ENCODE measurements around the gene THSD4.
"Not testable (repeated sequence)": the region's sequence is repeated elsewhere in the genome, so short reads cannot be mapped to it uniquely, and the experiment has no call there.

Gene THSD4

DNA sequence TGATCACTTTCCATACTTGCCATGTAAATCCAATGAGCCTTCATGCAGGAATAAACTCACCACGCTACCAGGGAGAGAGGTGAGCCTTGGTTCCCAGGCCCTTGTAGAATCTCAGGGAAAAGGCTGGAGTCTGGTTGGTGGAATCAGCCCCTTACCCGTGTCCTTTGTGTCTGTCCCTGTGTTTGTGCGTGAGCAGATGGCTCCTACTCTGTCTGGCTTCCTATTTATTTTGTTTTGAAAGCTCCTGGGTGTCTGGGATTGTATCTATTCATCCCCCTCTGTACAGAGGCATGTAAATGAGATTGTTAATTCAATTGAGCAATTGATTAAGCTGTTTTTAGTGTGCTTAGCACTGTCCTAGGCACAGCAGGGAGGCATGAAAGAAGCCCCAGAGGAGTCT, 278.1 kb downstream of the THSD4 start:
- no peak for DNase-seq

DNA sequence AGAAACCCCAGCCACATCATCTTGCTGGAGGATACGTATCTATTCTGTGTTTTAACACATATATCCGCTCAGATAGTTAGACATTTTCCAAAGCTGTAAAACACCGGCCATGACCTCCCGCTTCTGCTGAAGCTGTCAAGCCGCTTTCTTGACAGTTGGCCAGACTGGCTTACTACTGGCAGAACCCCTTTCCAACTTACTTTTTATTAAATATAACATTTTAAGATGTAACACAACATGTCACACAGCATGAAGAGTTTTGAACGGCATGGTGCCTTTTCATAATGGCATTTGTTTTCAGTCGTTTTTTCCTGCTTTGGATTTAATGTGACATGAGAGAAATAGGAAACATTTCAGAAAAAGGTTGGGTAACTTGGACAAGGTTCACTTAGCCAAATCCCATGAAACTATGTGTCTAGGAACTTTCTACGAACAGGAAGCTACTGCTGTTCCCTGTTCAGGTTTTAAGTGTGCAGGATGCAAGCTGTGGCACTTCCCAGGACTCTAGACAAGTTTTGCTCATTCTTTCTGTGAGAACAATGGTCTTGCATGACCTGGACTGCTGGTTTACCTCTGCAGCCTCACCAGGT, 281.4 kb downstream of the THSD4 start:
- DNase-seq = no peak

DNA sequence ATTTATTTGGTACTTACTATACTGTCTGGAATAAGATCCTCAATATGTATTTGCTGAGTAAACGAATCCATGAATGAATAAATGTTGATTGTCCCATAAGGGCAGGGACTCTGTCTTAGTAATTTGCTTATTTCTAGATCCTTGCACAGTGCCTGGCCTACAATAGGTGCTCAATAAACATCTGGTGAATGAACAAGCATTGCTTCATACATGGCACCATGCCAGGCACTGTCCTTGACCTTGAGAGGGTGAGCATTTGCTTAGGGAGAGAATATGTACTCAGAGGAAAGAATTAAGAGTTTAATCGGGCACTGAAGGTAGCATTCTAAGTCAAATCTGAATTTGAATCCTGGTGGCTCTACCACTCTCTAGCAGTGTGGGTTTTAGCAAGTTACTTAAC, 282.1 kb downstream of the THSD4 start:
- no peak for DNase-seq

DNA sequence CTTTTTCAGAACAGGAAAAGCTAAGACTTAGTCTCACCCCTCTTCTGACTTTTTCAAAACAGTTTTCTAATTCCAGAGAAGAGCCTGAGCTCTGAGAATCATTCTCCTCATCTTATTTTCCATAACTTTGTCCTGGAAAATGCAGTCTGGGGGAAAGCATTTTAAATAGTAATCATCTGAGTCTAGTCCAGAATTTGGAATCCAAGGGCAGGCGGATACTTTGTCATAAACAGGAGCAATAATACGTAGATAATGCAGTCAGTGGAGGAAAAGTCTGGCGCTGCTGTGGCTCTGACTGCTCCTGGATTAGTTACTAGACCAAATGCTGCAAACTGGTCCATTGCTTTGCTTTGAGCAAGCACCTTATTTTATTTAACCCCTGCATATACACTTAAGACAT, 285.0 kb downstream of the THSD4 start:
- no peak for DNase-seq

DNA sequence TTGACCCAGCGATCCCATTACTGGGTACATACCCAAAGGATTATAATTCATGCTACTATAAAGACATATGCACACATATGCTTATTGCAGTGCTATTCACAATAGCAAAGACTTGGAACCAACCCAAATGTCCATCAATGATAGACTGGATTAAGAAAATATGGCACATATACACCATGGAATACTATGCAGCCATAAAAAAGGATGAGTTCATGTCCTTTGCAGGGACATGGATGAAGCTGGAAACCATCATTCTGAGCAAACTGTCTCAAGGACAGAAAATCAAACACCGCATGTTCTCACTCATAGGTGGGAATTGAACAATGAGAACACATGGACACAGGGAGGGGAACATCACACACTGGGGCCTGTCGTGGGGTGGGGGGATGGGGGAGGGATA, 286.5 kb downstream of the THSD4 start:
- not testable (repeated sequence) for DNase-seq

DNA sequence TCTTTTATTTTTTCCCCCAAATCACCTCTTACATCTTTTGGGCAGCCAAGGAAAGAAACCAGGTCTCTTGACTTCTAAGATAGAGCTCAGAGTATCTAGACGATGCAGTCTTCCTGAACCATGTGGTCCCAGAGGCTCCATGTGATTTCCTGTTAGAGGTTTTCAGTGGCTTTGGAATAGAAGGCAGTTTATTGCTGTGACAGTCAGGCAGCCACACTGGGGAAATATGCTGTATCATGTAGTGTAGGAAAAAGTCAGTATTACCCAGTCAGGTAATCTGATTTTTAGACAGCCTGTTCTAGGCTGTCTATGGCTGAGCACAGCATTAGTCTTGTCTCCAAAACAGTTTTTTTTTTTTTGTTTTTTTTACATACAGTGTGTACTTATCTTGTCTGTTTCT, 294.3 kb downstream of the THSD4 start:
- no peak for DNase-seq

DNA sequence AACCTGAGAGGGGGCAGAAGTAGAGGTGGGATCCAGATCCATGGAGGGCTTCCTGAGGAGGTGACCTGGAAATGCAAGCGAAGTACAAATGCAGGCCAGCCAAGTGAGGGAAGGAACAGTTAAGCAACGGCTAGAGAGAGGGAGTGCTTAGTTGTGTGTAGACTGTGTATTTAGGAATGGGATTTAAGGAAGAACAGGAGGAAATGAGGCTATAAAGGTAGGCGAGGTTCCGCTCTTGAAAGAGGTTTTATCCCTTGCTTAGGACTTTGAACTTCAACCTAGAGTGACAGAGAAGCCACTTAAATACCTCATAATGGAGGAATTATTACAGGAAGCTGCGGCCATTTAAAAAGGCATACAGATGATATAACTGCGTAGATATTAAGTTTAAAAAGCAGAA, 295.1 kb downstream of the THSD4 start:
- DNase-seq = no peak

DNA sequence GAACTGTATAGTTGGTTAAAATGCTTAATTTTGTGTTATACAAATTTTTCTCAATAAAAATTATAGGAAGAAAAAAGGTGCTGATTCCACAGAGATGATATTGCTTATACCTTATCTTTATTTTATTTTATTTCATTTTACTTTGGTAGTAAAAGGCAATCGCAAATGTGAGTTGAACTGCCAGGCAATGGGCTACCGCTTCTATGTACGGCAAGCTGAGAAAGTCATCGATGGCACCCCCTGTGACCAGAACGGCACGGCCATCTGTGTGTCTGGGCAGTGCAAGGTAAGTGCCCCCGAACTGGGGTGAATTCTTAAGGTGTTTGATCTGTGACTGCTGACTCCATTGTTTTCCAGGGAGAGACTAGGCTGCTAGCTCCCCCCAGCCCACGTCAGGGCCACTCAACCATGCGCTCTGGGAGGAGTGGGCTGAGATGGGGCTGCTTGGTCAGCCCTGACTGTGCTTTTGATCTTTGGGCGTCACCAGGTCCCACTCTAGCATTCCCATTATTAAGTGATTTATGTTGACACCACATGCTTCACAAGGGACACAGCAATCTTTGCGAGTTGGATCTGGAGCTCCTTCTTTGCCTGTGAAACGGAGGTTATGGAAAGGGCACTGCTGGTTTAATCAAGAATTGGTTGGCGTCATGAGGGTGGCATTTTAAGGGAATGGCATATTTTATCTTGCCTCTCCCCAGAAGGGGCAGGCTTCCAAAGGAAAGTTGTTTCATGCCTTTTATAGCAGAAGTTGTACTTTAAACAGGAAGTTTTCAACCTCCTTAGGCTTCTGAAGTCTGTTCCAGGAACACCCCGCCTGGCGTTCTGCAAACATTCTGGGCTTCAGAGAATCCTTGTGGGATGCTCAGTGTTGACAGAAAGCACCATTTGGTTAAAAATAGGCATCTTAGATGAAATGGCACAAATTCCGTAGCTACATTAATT, 296.5 kb downstream of the THSD4 start:
- no peak for DNase-seq

DNA sequence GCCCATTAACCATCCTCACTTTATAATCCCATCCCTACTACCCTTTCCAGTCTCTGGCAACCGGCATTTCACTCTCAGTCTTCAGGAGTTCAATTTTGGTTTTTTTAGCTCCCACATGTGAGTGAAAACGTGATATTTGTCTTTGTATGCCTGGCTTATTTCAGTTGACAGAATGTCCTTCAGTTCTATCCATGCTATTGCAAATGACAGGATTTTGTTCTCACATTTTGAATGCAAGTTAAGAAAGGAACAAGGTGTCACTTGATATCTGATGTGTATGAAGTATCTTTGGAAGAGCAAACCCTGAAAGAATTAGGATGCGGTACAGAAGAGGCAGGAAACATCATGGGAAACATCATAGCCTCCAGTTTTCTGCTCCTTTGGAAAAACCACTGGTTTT, 298.1 kb downstream of the THSD4 start:
- no peak for DNase-seq

DNA sequence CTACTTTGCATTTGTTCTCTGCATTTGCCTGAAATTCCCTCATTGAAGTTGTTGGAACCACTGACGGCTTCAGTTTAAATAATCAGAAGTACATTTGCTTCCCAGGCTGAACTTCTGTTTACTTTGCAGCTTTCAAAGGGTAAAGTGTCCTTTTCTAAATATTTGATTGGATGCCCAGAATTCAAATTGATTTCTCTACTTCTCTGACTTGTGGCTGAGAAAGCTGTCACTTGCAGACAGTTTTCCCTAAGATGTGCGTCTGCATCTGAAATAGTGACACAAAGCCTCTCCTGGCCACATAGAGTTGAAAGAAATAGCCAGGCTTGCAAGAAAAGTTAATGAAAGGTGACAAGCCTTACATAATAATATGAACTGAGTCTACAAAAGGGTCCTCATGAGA, 299.6 kb downstream of the THSD4 start:
- no peak for DNase-seq

DNA sequence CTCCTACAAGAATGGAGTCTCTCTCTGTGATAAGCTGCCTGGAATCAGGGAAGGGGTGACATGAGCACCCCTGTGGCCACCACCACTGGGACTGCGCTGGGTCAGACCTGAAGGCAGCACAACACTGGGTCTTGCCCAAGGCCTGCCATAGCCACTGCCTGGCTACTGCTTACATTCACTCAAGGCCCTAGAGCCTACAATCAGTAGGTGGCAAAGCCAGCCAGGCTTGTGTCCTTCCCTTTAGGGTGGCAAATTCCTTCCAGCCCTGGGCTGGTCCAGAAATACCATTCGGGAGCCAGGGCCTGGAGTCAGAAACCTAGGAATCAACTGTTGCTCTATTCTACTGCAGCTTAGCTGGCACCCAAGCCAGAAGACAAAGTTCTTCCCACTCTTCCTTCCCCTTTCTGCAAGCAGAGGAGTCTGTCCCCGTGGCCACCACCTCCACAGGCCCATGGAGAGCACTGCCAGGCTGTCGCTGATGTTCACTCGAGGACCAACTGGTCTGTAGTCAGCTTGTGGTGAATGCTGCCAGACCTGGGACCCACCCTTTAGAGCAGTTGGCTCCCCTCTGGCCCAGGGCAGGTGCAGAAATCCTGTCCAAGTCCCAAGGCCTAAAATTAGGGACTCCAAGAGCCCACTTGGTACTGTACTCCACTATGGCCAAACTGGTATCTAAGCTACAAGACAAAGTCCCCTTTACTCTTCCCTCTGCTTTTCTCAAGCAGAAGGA, 307.4 kb downstream of the THSD4 start:
- DNase-seq = no peak

DNA sequence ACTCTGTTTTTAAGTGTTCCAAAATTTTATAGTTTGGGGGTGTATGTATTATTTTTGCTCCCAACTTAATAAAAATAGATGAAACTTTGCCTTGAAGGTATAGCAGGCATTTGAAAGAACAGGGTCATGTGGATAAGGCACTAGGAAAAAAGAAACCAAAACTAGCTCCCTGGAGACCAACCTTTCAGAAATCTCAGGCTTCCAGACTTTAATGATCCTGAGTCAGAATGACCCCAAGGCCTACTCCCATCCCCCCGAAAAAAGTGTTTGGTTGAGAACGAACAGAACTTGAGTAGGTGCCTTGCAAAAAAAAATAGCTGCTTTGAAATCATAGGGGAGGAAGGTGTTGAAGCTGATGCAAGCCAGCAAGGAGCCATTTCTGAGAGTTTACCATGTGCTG, 309.5 kb downstream of the THSD4 start:
- no peak for DNase-seq

DNA sequence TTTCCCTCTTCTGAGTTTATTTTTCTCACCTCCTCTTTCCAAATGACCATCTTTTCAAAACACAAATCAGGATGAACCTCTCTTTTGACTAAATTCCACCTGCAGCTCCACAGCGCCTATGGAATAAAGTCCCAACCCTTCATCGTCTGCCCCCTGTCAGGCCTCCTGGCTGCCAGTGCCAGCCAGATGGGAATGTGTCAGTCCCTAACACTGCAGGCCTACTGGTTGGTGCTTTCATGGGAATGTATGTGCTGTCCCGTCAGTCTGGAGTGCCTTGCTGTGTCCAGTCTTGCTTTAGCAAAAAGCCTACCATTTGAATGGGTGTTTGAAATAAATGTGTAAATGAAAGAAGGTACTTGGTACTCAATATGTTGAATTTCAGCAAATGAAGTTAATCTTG, 310.1 kb downstream of the THSD4 start:
- no peak for DNase-seq

DNA sequence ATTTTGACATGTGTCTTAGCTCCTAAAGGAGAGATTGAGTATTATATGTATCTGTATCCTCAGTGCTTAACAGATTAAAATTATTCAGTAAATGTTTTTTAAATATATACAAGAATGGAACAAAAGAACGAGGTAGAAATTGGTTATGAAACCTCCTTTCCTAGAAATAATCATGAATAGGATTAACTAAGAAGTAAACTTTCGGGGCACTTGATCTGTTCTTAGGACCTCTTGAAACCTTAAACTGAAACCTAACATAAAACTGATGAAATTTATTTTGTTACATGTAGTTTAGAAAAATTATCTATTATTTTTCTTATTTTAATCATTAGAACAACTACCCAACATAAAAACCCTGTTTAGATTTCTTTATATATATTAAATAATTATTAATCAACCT, 311.5 kb downstream of the THSD4 start:
- DNase-seq = no peak

DNA sequence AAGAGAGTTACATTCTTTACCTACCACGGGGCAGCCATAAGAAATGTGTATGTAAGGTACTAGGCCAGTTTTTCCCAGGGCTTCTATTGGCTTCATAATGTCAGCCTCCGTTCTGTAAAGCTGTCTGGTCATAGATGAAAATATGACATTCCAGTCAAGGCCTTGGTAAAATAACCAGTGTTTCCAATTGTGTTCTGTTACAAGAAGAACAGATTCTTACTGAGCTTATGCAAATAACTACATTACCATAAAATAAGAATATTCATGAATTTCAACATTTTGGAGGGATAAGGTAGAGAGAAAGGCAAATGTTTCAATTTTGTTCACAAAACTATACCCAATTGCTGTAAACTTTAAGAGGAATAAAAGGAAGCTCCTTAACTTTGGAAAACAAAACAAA, 315.5 kb downstream of the THSD4 start:
- DNase-seq = no peak

DNA sequence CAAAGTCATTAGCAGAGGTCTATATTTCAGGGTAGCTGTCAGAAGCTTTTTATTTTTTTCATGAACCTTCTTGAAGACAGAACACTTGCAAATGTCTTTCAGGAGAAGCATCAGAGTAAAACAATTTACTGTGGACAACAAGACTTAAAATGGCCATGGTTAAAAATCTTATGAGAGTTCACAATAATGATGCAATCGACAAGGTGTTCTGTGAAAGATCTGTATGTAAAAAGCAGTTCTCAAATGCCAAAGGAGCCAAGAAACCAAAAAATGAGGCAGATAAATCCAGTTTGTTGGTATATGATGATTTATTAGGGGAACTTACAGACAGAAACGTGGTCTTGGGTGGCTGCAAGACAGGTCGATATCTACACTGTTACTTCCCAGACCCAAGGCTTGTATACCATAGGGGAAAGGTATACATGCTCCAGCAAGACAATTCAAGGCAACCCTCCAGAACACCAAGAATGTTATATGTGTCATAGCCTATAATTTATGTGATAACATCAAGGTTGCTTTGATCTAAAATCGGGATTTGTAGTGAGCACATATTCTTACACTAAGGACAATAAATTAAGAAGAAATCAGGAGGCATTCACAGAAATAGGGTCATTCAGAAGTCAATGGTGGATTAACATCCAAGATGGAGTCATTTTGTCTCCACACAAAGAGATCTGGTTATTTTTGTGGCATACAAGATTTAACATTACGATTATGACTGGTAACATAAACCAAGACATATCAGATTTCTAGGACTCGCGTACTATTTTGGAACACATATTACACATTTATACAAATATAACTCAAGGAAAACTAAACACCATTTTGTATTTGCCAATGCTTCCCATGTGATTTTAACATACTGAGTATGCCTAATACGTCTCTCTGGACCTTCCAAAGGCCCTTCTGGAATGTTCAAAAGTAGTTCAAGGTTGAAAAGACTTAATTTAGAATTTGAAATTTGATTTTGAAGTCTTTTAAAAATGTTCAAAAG, 316.4 kb downstream of the THSD4 start:
- no peak for DNase-seq

DNA sequence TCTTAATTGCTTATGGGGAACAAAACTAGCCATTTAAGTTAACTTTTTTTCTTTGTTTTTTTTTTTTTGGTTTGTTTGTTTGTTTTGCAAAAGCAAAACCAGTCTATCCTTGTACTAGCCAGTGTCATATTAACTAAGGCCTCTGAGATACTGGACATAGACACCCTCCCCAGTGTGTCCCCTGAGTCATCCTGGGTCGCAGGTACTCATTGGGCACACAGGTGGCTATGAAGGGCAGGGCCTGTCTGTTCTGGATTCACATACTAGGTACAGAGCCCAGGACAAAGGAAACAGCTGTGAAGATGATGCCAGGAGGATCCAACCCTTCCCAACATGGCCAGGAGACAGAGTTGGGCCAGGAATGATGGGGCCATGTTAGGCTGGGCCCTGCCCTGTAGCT, 318.1 kb downstream of the THSD4 start:
- no peak for DNase-seq

DNA sequence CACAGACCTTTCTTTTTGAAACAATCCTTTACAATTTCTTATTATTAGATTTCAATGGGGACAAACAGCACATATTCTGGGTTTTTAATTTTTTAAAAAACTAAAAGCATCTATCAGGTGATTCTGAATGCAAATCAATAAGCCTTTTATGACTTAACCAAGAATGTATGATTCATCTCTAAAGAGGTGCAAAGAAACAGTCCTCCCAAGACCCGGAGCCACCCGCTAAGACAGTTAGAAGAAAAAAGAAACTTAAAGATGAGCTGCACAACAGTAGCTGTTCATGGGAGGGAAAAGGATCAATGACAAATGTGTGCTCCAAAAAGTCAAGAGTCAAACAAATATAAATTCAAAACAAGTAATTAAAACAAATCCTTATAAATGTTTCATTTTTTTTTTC, 319.5 kb downstream of the THSD4 start:
- DNase-seq = no peak

DNA sequence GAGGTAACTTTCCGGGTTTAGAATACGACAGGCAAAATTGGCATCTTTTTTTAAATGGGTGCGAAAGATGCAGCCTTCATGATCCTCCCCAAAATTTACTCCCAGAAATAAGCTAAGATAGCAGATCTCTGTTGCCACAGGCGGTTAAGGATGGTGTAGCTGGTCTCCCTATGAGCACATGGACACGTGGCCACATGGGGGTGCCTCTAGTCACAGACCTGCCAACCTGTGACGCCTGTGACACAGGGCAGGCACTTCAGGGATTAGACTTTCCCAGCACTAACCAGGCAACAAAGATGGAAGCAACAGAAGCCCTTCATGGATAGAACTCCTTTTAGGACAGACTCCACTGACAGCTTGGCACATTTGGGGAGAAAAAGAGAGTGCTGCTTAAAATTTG, 320.3 kb downstream of the THSD4 start:
- no peak for DNase-seq

DNA sequence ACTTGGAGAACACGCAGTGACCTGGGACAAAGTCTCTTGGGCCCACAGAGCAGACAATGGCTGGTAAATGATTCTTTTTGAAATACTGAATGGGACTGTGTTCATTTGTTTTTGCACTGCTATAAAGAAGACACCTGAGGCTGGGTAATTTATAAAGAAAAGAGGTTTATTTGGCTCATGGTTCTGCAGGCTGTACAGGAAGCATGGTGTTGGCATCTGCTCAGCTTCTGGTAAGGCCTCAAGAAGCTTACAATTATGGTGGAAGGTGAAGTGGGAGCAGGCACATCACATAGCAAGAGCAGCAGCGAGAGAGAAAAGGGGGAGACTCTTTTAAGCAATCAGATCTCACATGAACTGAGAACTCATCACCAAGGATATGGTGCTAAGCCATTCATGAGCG, 321.6 kb downstream of the THSD4 start:
- DNase-seq = no peak

DNA sequence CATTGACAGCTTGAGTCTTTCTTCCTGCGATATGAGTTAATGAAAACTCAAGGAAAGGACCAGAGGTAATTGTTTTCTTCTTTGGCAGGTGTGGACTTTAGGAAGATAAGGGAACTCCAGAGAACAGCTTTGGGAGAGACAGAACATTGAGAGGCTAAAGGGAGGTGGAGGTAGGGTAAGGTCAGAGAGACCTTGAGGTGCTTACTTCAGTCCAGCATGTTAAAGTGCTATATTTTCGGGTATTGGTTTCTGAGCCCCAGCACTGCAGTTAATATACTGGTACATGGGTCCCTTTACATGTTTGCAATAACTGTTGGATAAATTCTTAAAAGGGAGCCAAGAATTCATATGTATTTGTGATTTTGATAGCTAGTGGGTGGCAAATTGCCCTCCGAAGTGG, 322.1 kb downstream of the THSD4 start:
- no peak for DNase-seq

DNA sequence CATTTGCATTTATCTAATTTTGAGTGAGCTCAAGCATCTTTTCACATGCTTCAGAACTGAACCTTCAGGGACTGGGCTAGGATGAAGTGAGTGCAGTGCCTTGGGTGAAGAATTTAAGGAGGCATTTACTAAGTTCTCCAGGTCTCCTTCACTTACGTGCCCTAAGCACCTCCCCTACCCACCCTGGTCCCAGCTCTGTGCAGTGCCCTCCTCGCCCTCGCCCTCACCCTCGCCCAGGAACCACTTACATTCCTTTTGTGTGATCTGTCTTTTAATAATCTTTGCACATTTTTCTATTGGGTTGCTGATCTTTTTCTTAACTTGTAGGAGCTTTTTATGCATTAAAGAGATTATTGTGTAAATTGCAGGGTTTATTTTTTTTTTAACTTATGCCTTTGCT, 322.6 kb downstream of the THSD4 start:
- no peak for DNase-seq

DNA sequence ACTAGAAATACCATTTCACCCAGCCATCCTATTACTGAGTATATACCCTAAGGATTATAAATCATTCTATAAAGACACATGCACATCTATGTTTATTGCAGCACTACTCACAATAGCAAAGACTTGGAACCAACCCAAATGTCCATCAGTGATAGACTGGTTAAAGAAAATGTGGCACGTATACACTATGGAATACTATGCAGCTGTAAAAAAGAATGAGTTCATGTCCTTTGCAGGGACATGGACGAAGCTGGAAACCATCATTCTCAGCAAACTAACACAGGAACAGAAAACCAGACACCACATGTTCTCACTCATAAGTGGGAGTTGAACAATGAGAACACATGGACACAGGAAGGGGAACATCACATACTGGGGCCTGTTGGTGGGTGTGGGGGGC, 324.2 kb downstream of the THSD4 start:
- DNase-seq = not testable (repeated sequence)

All from NCI-H446 treated with DMSO at 0.1 percent for 48 hours (cell line).